ENCODE data around the gene CNIH3.

- TF ChIP-seq EZH2 (IDR thresholded peaks at IDR 0.05; ENCODE audit: borderline replicate concordance, low read length), result no peak
- no peak for TF ChIP-seq CTCF (IDR thresholded peaks at IDR 0.05; ENCODE audit: low read length)
Observed at GRCh38 chr1:224766266-224766665, 150.1 kb downstream of the CNIH3 start.

Data from OCI-LY1 (cell line).